ENCODE measurements around the gene SH3GL2.

GRCh38 chr9:17793713-17794622, 215.1 kb downstream of the SH3GL2 start:
- TF ChIP-seq, protein P1, sequence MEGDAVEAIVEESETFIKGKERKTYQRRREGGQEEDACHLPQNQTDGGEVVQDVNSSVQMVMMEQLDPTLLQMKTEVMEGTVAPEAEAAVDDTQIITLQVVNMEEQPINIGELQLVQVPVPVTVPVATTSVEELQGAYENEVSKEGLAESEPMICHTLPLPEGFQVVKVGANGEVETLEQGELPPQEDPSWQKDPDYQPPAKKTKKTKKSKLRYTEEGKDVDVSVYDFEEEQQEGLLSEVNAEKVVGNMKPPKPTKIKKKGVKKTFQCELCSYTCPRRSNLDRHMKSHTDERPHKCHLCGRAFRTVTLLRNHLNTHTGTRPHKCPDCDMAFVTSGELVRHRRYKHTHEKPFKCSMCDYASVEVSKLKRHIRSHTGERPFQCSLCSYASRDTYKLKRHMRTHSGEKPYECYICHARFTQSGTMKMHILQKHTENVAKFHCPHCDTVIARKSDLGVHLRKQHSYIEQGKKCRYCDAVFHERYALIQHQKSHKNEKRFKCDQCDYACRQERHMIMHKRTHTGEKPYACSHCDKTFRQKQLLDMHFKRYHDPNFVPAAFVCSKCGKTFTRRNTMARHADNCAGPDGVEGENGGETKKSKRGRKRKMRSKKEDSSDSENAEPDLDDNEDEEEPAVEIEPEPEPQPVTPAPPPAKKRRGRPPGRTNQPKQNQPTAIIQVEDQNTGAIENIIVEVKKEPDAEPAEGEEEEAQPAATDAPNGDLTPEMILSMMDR (IDR thresholded peaks at IDR 0.05), result peak; percentile 62
- TF ChIP-seq ZFX (IDR thresholded peaks at IDR 0.05; ENCODE audit: borderline replicate concordance), result no peak

Data from 22Rv1 (cell line).